Endothelial cell of umbilical vein (primary cell): ENCODE data around the gene ARHGAP20. TPM values are rescaled to one million over a fixed set of nuclear protein-coding genes. Genes with fewer than 3 reads are reported as not detected.

Experiments used
- BruUV-seq: library from RNA; stranded (reverse); fragments of 400-500 nt; replicated peaks from 2 replicates; lab custom pipeline; 2021; lab: Mats Ljungman, UMichigan
- CTCF ChIA-PET: fragments of 300-600, 350-600 bp; sonication (Branson Sonifier 250); formaldehyde crosslinking; loops from one replicate; lab custom pipeline; 2021; ENCODE audit warnings: antibody characterized with exemption, inconsistent platforms; lab: Charles Lee
- POLR2A ChIA-PET: fragments of 300-600, 350-600 bp; sonication (Branson Sonifier 250); formaldehyde crosslinking; loops from one replicate; lab custom pipeline; 2021; ENCODE audit warnings: antibody characterized with exemption, inconsistent platforms; lab: Charles Lee
- DNase-seq: peaks from one replicate; pipeline ENCODE4 v3.0.0-alpha.2; 2011; ENCODE audit warnings: low read depth, low spot score
- FAIRE-seq: peaks from 2 replicates; lab custom pipeline; 2011; peaks lifted over from hg19 to GRCh38; lab: Jason Lieb, UNC
- H2AFZ ChIP-seq: 2 replicates; pipeline ENCODE4 v1.6.0; 2012; ENCODE audit warnings: low read depth, low read length, control low read depth, inconsistent platforms
- H3K27ac ChIP-seq: 2 replicates; pipeline ENCODE4 v1.5.1; 2011; ENCODE audit warnings: low read depth, mild to moderate bottlenecking, control low read depth, low read length, moderate library complexity; ENCODE audit not compliant: insufficient read depth
- H3K27me3 ChIP-seq, 2 experiments: 2 replicates each; pipeline versions ENCODE4 v1.6.0 to v1.6.1; 2011; ENCODE audit warnings: low read length in 2 of 2, mixed read lengths in 1 of 2; ENCODE audit not compliant: control insufficient read depth in 2 of 2, insufficient read depth in 2 of 2
- H3K36me3 ChIP-seq, 2 experiments: 2 replicates in 1 of 2; 3 replicates in 1 of 2; pipeline ENCODE4 v1.5.1; 2011; ENCODE audit warnings: low read length in 2 of 2, mild to moderate bottlenecking in 1 of 2, moderate library complexity in 1 of 2; ENCODE audit not compliant: control insufficient read depth in 2 of 2, insufficient read depth in 2 of 2; ENCODE audit errors: extremely low read depth in 1 of 2
- H3K4me1 ChIP-seq: 3 replicates; pipeline ENCODE4 v1.5.1; 2011; ENCODE audit warnings: mild to moderate bottlenecking, low read length; ENCODE audit not compliant: control insufficient read depth, insufficient read depth; ENCODE audit errors: extremely low read depth
- H3K4me2 ChIP-seq: 2 replicates; pipeline ENCODE4 v1.6.1; 2011; ENCODE audit warnings: low read length, control low read depth, mixed read lengths; ENCODE audit not compliant: insufficient read depth
- H3K4me3 ChIP-seq, 3 experiments: fragments of 200-600 bp in 1 of 3; sonication (generic), shearing (Covaris generic) in 1 of 3; replicated peaks in 1 of 3; 2 replicates each; pipeline ENCODE4 v1.5.1; 2011 to 2016; ENCODE audit warnings: control low read depth in 3 of 3, low read length in 3 of 3, mild to moderate bottlenecking in 2 of 3, inconsistent platforms in 1 of 3, low read depth in 1 of 3, moderate library complexity in 1 of 3; ENCODE audit not compliant: insufficient read depth in 1 of 3
- H3K79me2 ChIP-seq: 2 replicates; pipeline ENCODE4 v1.6.0; 2012; ENCODE audit warnings: low read length, inconsistent platforms; ENCODE audit not compliant: control insufficient read depth, insufficient read depth
- H3K9ac ChIP-seq: replicated peaks from 2 replicates; pipeline ENCODE3; 2011; ENCODE audit warnings: low read length, control low read depth; ENCODE audit not compliant: insufficient read depth; ENCODE audit errors: extremely low read depth
- H3K9me1 ChIP-seq: replicated peaks from 3 replicates; pipeline ENCODE4 v1.6.0; 2011; ENCODE audit warnings: mild to moderate bottlenecking, low read length; ENCODE audit not compliant: control insufficient read depth, insufficient read depth; ENCODE audit errors: extremely low read depth
- H3K9me3 ChIP-seq: replicated peaks from 2 replicates; pipeline ENCODE4 v1.5.1; 2012; ENCODE audit warnings: low read length, inconsistent platforms; ENCODE audit not compliant: control insufficient read depth, insufficient read depth
- H4K20me1 ChIP-seq: replicated peaks from 2 replicates; pipeline ENCODE3; 2011; ENCODE audit warnings: mild to moderate bottlenecking, low read length; ENCODE audit not compliant: control insufficient read depth, insufficient read depth; ENCODE audit errors: extremely low read depth
- CTCF ChIP-seq, 2 donors: IDR thresholded peaks; 1 replicate in 1 of 2; 2 replicates in 1 of 2; pipeline ENCODE4 v1.5.1; 2011; ENCODE audit warnings: low read length in 2 of 2, mild to moderate bottlenecking in 2 of 2, moderate library complexity in 2 of 2, control low read depth in 1 of 2, inconsistent platforms in 1 of 2, low read depth in 1 of 2; ENCODE audit not compliant: insufficient read depth in 1 of 2; ENCODE audit errors: extremely low read depth in 1 of 2
- EZH2 ChIP-seq: IDR thresholded peaks from 2 replicates; pipeline ENCODE4 v1.6.1; 2012; ENCODE audit warnings: borderline replicate concordance, low read depth, mild to moderate bottlenecking, moderate library complexity, low read length, inconsistent platforms; ENCODE audit not compliant: severe bottlenecking
- FOS ChIP-seq: IDR thresholded peaks from 2 replicates; pipeline ENCODE4 v1.6.1; 2011; ENCODE audit warnings: mild to moderate bottlenecking, low read length, moderate library complexity, borderline replicate concordance; ENCODE audit not compliant: insufficient read depth
- GATA2 ChIP-seq: IDR thresholded peaks from 2 replicates; pipeline ENCODE4 v1.7.0; 2011; ENCODE audit warnings: low read depth, mild to moderate bottlenecking, moderate library complexity, mixed read lengths, low read length; ENCODE audit not compliant: insufficient read length, insufficient read depth
- JUN ChIP-seq: IDR thresholded peaks from 2 replicates; pipeline ENCODE4 v1.6.1; 2011; ENCODE audit warnings: borderline replicate concordance, low read depth; ENCODE audit not compliant: insufficient read length, insufficient read depth
- MYC ChIP-seq: IDR thresholded peaks from one replicate; pipeline ENCODE4 v1.6.1; 2011; ENCODE audit warnings: mild to moderate bottlenecking, low read depth, low read length
- POLR2A ChIP-seq: IDR thresholded peaks from 2 replicates; pipeline ENCODE4 v1.6.1; 2012; ENCODE audit warnings: low read depth, mild to moderate bottlenecking, control low read depth, low read length
- POLR2AphosphoS5 ChIP-seq: IDR thresholded peaks from 2 replicates; pipeline ENCODE4 v1.6.1; 2012; ENCODE audit warnings: low read depth, mild to moderate bottlenecking, control low read depth, low read length, moderate library complexity; ENCODE audit not compliant: insufficient read depth
- dilution Hi-C: fragments of 300-500 bp; cut with MboI; formaldehyde crosslinking; loops from one replicate; pipeline ENCODE4 v1.15.0; 2019; ENCODE audit warnings: low sequenced_read_pairs; ENCODE audit not compliant: extremely low pct_ligation_motif_present
- intact Hi-C: fragments of 100-400 bp; cut with micrococcal nuclease; formaldehyde crosslinking; loops from one replicate; pipeline ENCODE4 v1.10.0; 2022
- polyA plus RNA-seq, 4 experiments: library from polyadenylated mRNA; depleted of rRNA in 3 of 4; stranded (reverse) in 3 of 4; unstranded in 1 of 4; fragments of >200 nt; gene quantifications; 2 replicates each; pipeline versions ENCODE4 v1.2.1 to v1.2.3, GENCODE V29; 2011 to 2012; ENCODE audit warnings: missing spikeins in 1 of 4
- total RNA-seq: library from RNA; stranded (reverse); gene quantifications from 2 replicates; pipeline ENCODE4 v1.2.3, GENCODE V29; 2021
- TF ChIP-seq, protein P1 (sequence below): IDR thresholded peaks from 2 replicates; pipeline ENCODE4 v1.6.1; 2011; ENCODE audit not compliant: insufficient read depth, insufficient read length

The ARHGAP20 gene
- total and polyA plus RNA-seq, 2 donors (not counting 3 experiments of a cell fraction or from before 2014, with no cell fraction given) = 0.51 to 1.1 TPM

DNA sequence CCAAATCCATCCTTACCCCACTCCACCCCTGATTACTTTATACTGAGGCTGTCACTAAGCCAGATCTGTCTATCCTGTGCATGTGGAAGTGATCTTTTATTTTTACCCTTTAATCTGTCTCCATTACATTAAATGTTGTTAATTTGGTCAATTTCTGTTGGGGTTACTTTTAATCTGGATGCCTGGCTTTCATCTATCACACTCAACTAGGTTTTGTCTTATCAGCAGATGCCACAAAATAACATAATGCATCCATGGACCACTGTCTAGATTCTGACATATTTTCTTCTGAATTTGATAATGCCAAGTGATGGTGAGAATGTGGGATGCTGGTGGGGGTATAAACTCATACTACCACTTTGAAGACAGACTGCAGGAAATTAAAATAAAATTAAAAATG is 174.1 kb downstream of the ARHGAP20 start:
- H4K20me1 ChIP-seq = no peaks in the 10 kb centered on the region
- no peaks in the 10 kb centered on the region for H3K36me3 ChIP-seq
- H3K4me3 ChIP-seq = no peak overlapping the region
- H3K4me1 ChIP-seq = no peaks in the 10 kb centered on the region
- H3K27ac ChIP-seq = no peak overlapping the region
- H3K27me3 ChIP-seq = no peaks in the 10 kb centered on the region
- H3K9me1 ChIP-seq = no peaks in the 10 kb centered on the region
- no peaks in the 10 kb centered on the region for H3K9me3 ChIP-seq
- ChIA-PET CTCF (no interaction called here), POLR2A (no interaction called here)
- DNase-seq (no peak), FAIRE-seq (no peak)
- dilution Hi-C loops = no loop called here
- no peaks in the 10 kb centered on the region for H3K79me2 ChIP-seq
- intact Hi-C loops = no loop called here
- H3K4me2 ChIP-seq = no peak overlapping the region
- H2AFZ ChIP-seq = no peak overlapping the region
- TF ChIP-seq, protein P1, sequence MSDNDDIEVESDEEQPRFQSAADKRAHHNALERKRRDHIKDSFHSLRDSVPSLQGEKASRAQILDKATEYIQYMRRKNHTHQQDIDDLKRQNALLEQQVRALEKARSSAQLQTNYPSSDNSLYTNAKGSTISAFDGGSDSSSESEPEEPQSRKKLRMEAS = no peak
- no peak for TF ChIP-seq MYC
- TF ChIP-seq POLR2A = no peak
- TF ChIP-seq GATA2 = no peak
- TF ChIP-seq JUN = no peak
- TF ChIP-seq FOS = no peak
- no peak for TF ChIP-seq POLR2AphosphoS5
- TF ChIP-seq CTCF (IDR thresholded peaks at IDR 0.05; ENCODE audit: extremely low read depth in 1 of 2, insufficient read depth in 1 of 2, low read depth in 1 of 2, low read length in 2 of 2) = no peak
- TF ChIP-seq EZH2 = no peak
- BruUV-seq = no TSS peak
- no peak overlapping the region for H3K9ac ChIP-seq
